Measurements from ENCODE around the gene PITPNM3.

DNA sequence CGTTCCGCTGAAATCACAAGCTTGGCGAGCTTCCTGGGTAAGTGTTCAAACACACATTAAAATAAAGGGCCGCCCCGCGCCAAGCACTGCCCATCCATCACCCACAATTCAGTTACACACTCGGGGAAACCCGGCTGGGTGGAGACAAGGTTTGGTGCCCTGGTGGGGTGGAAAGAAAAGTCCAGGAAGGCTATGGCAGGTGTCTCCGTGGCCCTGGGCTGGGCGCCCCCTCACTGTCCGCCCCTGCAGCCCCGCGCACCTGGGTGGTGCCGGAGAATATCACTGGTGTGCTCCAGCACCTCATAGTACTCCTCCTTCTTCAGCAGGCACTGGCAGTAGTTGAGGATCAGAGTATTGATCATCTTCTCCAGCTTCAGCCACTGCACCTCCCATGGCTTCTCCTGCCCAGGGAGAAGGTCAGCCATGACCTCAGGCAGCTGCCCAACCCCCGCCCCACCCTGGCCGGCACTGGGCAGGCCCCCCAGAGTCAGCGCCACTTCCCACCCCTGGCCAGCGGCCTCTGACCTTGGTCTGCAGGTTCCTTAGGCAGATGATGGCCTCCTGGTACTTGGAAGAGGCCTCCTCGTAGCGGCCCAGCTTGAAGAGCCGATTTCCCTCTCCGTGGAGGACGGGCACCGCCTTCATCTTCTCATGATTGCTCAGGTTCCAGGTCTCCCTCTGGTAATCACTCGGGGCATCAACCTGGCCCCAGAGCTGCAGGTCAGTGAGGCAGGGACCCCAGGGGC lies 129.8 kb downstream of the PITPNM3 start:
- TF ChIP-seq POLR2AphosphoS5 (IDR thresholded peaks at IDR 0.05): no peak
- no peak for TF ChIP-seq CTCF (IDR thresholded peaks at IDR 0.05)
